BE2C (cell line): ENCODE measurements around the gene ETV5.
"Not testable (repeated sequence)": the region's sequence is repeated elsewhere in the genome, so short reads cannot be mapped to it uniquely, and the experiment has no call there.

Experiments
- DNase-seq: peaks from one replicate; pipeline ENCODE4 v3.0.0-alpha.2; 2020
- H3K27me3 ChIP-seq: fragments of 250-450 bp; sonication (Bioruptor Pico); 2 replicates; pipeline ENCODE4 v1.5.1; 2020; ENCODE audit warnings: mild to moderate bottlenecking
- H3K36me3 ChIP-seq: fragments of 250-450 bp; sonication (Bioruptor Pico); 2 replicates; pipeline ENCODE4 v1.5.1; 2020; ENCODE audit warnings: mild to moderate bottlenecking
- H3K4me1 ChIP-seq: fragments of 250-450 bp; sonication (Bioruptor Pico); 2 replicates; pipeline ENCODE4 v1.5.1; 2020
- H3K4me3 ChIP-seq: 2 replicates; pipeline ENCODE4 v1.5.1; 2011; ENCODE audit warnings: low read depth, low read length
- H3K9me3 ChIP-seq: fragments of 250-450 bp; sonication (Bioruptor Pico); 2 replicates; pipeline ENCODE4 v1.5.1; 2020
- TF ChIP-seq, protein P1 (sequence below): IDR thresholded peaks from 2 replicates; pipeline ENCODE4 v1.5.1; 2012; ENCODE audit warnings: mild to moderate bottlenecking, low read depth, low read length

The ETV5 gene

DNA sequence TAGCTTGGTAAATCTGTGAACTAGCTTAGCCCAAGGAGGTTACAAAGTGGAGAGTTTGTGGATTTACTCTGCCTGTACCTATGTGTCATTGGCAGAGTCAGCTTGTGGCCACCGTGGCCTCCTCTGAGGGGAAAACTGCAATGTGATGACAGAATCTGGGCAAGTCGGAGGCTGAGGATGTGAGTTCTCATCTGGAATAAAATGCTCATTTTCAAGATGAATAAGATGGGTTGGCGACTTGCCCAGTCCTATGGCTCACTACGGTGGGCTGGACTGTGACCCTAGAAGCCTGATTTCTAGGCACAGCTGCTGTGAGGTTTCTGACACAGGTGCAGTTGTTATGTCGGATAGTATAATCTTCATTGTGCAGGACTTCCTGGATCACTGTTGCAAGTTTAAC is 83.7 kb downstream of the ETV5 start:
- Histone ChIP-seq H3K9me3 (no peaks in the 10 kb centered on the region; the same call in 1 of the 2 replicates), H3K4me3 (no peak overlapping the region), H3K36me3 (no peaks in the 10 kb centered on the region), H3K4me1 (peaks cover 3% of the 10 kb centered on the region; the same call in 1 of the 2 replicates), H3K27me3 (no peaks in the 10 kb centered on the region)
- no peak for DNase-seq
- TF ChIP-seq, protein P1, sequence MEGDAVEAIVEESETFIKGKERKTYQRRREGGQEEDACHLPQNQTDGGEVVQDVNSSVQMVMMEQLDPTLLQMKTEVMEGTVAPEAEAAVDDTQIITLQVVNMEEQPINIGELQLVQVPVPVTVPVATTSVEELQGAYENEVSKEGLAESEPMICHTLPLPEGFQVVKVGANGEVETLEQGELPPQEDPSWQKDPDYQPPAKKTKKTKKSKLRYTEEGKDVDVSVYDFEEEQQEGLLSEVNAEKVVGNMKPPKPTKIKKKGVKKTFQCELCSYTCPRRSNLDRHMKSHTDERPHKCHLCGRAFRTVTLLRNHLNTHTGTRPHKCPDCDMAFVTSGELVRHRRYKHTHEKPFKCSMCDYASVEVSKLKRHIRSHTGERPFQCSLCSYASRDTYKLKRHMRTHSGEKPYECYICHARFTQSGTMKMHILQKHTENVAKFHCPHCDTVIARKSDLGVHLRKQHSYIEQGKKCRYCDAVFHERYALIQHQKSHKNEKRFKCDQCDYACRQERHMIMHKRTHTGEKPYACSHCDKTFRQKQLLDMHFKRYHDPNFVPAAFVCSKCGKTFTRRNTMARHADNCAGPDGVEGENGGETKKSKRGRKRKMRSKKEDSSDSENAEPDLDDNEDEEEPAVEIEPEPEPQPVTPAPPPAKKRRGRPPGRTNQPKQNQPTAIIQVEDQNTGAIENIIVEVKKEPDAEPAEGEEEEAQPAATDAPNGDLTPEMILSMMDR, result no peak

DNA sequence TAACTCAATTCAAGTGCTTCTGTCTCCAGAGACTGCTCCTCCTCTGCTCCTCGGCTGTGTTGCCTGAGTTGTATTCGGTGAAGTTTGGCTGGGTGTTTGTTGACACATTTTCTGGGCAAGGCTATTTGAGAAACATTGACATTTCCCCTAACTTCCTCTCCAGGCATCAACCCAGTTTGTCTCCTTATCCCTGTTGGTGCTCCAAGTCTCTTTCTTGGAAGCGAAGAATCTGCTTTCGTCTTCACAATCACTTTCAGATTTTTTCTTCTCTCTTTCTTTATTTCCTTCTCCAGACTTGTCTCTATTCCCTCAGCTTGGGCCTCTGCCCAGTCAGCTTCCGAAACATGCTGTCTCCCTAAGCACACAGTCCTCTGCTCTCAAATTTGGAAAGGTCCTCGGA is 84.7 kb downstream of the ETV5 start:
- TF ChIP-seq, protein P1, result no peak
- no peaks in the 10 kb centered on the region for H3K36me3 ChIP-seq
- no peak for DNase-seq
- no peaks in the 10 kb centered on the region for H3K4me1 ChIP-seq
- H3K9me3 ChIP-seq, result no peaks in the 10 kb centered on the region; the same call in 1 of the 2 replicates
- no peak overlapping the region for H3K4me3 ChIP-seq
- H3K27me3 ChIP-seq, result no peaks in the 10 kb centered on the region

DNA sequence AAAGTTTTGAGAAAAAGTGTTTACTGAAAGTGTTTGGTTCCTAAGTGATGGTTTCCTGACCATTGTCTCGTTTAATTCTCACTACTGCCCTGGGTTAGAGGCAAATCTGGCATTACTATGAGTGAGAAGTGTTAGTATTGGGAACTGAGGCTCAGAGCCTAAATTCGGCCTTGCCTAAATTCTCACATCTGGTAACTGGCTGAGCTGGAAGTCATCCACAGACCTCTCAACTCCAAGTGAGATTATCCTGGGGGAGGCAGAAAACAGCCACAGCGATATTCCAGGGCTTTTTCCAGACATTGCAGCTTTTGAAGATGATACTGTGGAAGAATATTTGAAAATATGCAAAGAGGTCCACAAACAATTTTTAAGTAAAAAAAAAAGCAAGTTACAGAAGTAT is 86.0 kb downstream of the ETV5 start:
- no peaks in the 10 kb centered on the region for H3K27me3 ChIP-seq
- DNase-seq, result no peak
- H3K36me3 ChIP-seq, result no peaks in the 10 kb centered on the region
- no peaks in the 10 kb centered on the region; the same call in 1 of the 2 replicates for H3K9me3 ChIP-seq
- no peaks in the 10 kb centered on the region for H3K4me1 ChIP-seq
- no peak overlapping the region for H3K4me3 ChIP-seq
- TF ChIP-seq, protein P1, result no peak

DNA sequence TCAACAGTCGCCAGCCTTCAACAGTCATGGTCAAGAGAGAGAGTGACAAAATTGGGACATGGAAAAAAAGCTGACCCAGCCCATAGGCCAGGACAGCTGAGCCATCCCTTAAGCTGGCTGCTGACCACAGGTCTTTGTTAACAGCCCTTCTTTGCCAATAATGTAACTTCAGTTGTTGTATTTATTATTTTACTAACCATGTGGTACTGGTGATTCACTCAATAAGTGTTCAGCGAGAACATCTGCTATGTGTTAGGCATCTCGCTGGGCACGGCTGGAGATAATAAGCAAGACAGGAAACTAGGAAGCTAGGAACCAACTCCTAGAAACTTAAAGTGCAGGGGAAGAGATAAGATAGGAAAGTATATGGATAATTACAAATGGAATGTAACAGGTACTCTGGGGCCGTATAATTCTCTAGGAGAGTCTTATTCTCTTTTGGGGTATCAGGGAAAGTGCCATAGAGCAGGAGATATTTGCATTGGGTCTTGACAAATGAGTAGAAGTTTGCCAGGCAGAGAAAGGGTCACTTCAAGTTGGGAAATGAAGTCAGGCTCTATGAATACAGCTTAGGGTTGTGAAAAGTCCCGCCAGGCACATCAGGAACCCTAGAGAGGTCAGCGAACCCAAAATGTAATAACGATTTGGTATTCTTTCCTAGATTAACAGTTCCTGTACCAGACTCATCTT is 87.1 kb downstream of the ETV5 start:
- Histone ChIP-seq H3K9me3 (no peaks in the 10 kb centered on the region; the same call in 1 of the 2 replicates), H3K27me3 (no peaks in the 10 kb centered on the region), H3K4me1 (no peaks in the 10 kb centered on the region), H3K36me3 (no peaks in the 10 kb centered on the region), H3K4me3 (no peak overlapping the region)
- DNase-seq, result no peak
- TF ChIP-seq, protein P1, result no peak

DNA sequence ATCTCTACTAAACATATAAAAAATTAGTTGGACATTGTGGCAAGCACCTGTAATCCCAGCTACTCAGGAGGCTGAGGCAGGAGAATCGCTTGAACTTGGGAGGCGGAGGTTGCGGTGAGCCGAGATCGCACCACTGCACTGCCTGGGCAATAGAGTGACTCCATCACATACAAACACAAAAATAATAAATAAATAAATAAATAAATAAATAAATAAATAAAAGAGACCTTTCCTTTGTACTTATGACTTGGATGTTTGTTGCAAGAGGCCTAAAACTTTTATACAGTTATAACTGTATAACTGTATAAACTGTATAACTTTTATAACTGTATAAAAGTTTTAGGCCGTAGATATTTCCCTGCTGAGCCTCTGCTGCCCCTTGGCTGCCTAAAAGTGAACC is 87.6 kb downstream of the ETV5 start:
- not testable (repeated sequence) for H3K27me3 ChIP-seq, H3K36me3 ChIP-seq, H3K9me3 ChIP-seq, DNase-seq, H3K4me1 ChIP-seq, H3K4me3 ChIP-seq

DNA sequence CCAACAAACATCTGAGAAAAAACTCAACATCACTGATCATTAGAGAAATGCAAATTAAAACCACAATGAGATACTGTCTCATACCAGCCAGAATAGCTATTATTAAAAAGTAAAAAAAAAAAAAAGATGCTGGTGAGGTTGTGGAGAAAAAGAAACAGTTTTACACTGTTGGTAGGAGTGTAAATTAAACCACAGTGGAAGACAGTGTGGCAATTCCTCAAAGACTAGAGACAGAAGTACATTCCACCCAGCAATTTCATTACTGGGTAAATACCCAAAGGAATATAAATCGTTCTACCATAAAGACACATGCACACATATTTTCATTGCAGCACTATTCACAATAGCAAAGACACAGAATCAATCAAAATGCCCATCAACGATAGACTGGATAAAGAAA is 89.6 kb downstream of the ETV5 start:
- not testable (repeated sequence) for H3K27me3 ChIP-seq, H3K36me3 ChIP-seq, DNase-seq, H3K4me1 ChIP-seq, H3K9me3 ChIP-seq, H3K4me3 ChIP-seq

DNA sequence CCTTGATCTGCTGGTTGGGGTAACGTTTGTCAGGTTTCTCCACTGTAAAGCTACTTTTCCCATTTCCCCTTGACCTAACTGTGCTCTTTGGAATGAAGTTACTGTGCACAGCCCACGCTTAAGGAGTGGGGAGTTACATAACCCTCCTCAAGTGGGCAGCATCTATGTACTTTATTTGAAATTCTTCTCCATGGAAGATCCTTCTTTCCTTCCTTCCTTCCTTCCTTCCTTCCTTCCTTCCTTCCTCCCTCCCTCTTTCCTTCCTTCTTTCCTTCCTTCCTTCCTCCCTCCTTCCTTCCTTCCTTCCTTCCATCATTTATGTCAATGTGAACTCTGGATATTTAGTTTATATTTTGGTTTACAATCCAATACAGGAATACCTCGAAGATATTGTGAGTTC is 94.0 kb downstream of the ETV5 start:
- no peaks in the 10 kb centered on the region for H3K36me3 ChIP-seq
- no peaks in the 10 kb centered on the region for H3K27me3 ChIP-seq
- H3K4me3 ChIP-seq, result no peak overlapping the region
- TF ChIP-seq, protein P1, result no peak
- H3K9me3 ChIP-seq, result no peaks in the 10 kb centered on the region
- H3K4me1 ChIP-seq, result no peaks in the 10 kb centered on the region
- no peak for DNase-seq
